Stimulated activated CD8-positive, alpha-beta memory T cell treated with anti-CD3 and anti-CD28 coated beads, Interleukin-15, amount 100 ng/mL, for 24 hours (primary cell): Measurements from ENCODE around the gene CANX.
"Not testable (repeated sequence)": the region's sequence is repeated elsewhere in the genome, so short reads cannot be mapped to it uniquely, and the experiment has no call there.

ENCODE experiments used
- DNase-seq: peaks from one replicate; pipeline ENCODE4 v3.0.0-alpha.2; 2020; ENCODE audit warnings: low read depth

CANX gene

GRCh38 chr5:179697993-179698934 lies 503 bp upstream of the CANX start:
- DNase-seq: peak; percentile 93

DNA sequence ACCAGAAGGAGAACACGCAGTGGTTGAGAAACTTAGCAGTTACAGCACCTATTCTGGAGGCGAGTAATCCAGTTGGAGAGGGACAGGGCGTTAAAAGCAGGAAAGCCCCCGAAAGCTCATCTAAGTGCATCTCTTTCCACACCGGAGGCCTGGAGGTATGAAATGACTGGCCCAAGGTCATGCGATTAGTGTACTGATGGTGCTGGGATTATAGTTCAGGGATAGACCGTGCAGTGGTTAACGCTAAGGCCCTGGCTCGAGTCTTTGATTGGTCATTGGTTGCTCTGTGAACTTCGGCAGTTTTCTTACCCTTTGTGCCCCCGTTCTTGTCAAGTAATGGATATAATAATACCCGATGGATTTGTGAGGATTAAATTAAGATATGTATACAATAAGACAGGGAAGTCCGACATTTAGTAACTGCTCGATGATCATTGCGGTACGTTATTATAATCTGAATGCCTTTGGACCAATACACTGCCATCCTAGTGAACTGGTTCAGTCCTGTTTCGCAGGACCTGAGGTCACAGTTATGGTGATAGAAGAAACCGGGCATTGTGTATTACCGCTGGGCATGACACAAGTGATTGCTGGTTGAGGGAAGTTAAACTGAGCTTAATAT lies 960 bp downstream of the CANX start:
- no peak for DNase-seq

- no peak for DNase-seq
Measured at GRCh38 chr5:179700401-179700918, 1.7 kb downstream of the CANX start.

GRCh38 chr5:179716286-179716685 lies 17.5 kb downstream of the CANX start:
- DNase-seq: no peak

DNA sequence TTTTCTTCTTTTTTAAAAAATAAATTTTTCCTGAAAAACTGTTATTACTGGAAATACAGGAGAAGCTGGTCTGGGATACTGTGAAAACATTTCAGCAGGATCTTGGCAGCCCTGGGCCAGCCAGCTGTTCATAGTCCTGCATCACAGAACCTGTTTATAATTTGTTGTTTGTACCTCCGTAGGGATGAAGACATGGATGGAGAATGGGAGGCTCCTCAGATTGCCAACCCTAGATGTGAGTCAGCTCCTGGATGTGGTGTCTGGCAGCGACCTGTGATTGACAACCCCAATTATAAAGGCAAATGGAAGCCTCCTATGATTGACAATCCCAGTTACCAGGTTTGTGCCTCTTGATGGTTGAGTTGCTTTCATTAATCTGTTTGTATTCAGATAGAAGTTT lies 21.5 kb downstream of the CANX start:
- no peak for DNase-seq

DNA sequence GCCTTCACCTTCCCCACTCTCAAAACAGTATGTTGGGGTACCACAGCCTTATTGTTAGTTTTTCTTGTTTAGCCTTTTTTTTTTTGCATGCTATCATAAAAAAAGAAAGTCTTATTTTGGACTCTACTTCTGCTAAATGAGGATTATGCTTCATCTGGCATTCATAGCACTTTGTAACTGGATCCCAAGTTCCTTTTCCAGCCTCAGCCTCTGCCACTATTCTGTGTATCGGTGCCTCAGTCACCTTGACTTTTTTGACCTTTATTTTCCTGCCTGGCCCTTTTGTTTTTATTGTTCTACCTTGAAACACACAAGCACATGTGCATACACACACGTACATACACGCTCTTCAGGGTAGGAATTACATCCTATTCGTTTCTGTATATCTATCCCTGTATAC lies 25.4 kb downstream of the CANX start:
- no peak for DNase-seq

DNA sequence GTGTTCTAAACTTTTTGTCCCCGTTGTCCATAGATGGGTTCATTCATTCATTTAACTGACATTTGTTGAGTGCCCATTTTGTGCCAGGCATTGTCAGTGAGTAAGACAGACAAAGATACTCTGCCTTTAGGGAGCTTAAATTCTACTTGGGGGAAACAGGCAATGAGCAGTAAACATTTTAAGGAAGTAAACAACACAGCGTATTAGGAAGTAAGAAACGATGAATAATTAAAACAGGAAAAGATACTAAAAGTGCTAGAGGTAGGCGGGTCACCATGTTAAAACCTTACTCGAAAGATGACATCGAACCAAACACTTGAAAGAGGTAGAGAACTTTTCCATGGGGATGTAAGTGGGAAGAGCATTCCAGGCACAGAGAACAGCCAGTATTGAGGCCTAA lies 28.3 kb downstream of the CANX start:
- no peak for DNase-seq

DNA sequence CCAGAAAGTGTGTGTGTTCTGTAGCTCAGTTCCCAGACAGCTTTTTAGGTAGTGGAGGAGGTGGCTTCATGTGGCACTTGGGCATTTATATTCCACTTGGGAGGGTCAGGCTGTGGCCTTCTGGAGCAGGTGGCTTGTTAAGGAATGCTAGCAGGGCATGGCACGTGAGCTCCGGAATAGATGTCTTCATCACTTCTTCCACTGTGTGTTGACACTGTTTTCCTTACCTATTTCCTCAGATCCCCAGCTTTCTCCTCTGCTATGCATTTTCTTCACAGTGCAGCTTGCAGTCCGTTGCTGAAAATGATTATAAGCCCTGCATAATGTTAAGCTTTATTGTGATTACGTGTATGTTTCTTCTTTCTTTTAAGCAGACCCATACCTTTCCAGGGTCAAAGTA lies 30.5 kb downstream of the CANX start:
- no peak for DNase-seq

DNA sequence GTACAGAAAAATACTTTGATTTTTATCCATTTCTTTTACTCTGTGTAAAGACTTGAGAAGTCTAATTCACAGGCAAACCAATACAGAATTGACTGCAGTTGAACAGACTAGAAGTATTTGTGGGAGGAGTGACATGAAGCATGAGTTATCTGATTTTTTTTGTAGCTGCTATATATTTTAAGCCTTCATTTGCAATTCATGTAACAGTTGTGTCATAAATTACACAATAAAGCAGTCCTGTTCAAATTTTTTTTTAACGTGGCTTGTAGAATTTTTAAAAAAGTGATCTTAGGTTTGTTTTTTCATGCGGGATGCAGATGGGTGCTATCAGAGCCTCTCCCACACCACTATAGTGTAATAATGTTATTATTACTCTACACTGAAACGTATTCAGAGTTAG lies 31.0 kb downstream of the CANX start:
- DNase-seq: no peak

- DNase-seq: no peak
Measured at GRCh38 chr5:179730356-179730755, 31.6 kb downstream of the CANX start.

GRCh38 chr5:179730852-179731251 lies 32.1 kb downstream of the CANX start:
- DNase-seq: no peak

DNA sequence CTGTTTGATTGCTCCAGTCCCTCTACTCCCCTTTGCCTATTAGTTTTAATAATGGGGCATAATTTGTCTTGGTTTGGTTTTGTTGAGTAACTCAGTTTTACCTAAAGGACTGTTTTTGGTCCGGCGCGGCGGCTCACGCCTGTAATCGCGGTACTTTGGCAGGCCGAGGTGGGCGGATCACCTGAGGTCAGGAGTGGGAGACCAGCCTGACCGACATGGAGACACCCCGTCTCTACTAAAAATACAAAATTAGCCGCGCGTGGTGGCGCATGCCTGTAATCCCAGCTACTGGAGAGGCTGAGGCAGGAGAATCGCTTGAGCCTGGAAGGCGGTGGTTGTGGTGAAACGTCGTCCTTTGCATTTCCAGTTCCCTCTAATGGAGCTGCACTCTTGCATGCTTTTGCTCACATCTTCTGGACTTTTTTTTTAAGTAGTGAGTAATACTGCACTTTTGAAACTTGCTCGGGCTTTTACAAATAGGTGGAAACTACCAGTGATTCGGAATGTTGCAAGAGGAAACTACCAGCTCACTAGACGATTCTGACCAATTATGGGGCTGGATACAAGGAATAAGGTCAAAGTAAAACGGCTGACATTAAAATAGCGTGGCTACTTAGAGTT lies 33.1 kb downstream of the CANX start:
- DNase-seq: no peak

DNA sequence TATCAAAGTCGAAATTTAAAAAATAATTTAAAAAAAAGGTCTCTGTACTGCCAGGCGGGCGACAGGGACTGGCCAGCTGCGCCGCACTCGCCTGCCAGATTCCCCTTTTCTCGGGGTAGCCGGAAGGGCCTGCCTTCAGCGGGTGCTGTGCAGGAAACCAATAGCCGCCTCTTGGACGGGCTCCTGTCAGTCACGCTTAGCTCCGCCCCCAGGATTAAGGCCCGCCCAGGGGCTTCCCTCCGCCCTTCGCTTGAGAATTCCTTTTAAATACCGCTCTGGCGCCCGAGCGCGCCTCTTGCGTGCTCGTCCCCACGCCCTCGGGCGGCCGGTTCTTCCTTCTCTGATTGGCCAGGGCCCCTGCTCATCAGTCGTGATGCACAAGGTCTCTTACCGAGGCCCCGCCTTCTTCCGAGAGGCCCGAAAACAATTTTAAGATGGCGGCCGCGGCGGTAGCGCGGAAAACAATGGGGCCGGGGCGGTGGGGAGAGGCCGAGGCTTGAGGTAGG lies 33.7 kb downstream of the CANX start, which contains the start of gene MAML1:
MAML1 (plus strand) TSS at position 411 of the 506 bp plus-strand sequence. CDS start 291 bp downstream, outside the sequence.
- peak; percentile 93 for DNase-seq

GRCh38 chr5:179732918-179733771 lies 34.4 kb downstream of the CANX start:
- DNase-seq: no peak

- DNase-seq: no peak
Measured at GRCh38 chr5:179733772-179734126, 35.0 kb downstream of the CANX start.

DNA sequence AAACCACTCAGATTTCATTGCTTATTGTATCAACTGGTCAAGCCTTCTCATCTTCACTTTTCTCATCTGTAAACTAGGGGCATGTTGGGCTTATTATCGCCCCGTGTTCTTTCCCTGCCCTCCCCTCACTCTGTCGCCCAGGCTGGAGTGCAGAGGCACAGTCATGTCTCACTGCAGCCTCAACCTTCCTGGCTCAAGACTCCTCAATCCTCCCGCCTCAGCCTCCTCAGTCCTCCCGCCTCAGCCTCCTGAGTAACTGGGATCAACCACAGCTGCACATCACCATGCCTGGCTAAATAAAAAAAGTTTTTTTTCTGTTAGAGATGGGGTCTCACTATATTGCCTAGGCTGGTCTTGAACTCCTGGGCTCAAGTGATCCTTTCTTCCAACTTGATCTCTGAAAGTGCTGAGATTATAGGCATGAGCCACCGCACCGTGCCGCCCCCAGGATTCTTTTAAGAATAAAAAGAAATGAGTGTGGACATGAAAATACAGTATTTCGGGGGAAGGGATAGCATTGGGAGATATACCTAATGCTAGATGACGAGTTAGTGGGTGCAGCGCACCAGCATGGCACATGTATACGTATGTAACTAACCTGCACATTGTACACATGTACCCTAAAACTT lies 35.9 kb downstream of the CANX start:
- DNase-seq: no peak

DNA sequence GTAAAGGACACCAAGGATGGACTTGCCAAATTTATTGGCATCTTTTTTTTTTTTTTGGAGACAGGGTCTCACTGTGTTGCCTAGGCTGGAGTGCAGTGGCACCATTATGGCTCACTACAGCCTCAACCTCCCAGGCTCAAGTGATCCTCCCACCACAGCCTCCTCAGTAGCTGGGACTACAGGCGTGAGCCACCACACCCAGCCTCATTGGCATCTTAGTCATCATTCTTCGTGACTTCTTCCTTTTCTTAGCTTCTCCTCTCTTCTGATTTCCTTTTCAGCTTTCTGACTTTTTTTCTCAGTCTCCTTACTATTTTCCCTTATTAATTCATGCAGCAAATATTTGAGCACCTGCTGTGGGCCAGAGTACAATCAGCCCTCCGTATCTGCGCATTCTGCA lies 40.0 kb downstream of the CANX start:
- DNase-seq: no peak

- not testable (repeated sequence) for DNase-seq
Measured at GRCh38 chr5:179744106-179744505, 45.3 kb downstream of the CANX start.

DNA sequence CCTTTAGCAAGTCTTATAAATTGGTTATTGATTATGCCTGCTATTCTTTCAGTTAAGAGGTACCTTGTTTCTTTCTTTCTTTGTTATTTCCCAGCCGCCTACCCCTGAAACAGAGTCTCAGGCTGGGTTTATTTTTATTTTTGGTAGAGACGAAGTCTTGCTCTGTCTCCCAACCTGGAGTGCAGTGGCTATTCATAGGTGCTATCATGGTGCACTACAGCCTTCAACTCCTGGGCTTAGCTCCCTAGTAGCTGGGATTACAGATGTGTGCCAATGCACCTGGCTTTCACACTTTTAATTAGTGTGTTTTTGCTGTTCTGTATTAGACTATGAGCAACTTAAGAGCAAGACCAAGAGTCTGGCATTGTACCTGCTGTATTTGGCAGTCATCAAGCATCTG lies 48.1 kb downstream of the CANX start:
- no peak for DNase-seq

GRCh38 chr5:179747811-179748210 lies 49.0 kb downstream of the CANX start:
- no peak for DNase-seq

- DNase-seq: no peak
Measured at GRCh38 chr5:179749857-179750508, 51.2 kb downstream of the CANX start.
